Measurements from ENCODE around the gene TCF4. TPM values are rescaled to one million over a fixed set of nuclear protein-coding genes. Genes with fewer than 3 reads are reported as not detected.

Gene TCF4
- total RNA-seq, 5 donors from 2014 or later (not counting 1 experiment from before 2014, with no cell fraction given), result 2.6 to 11.0 (median 6.6) TPM

GRCh38 chr18:55398858-55399257 lies 189.1 kb downstream of the TCF4 start:
- no peak overlapping the region for H3K4me3 Mint-ChIP-seq
- ATAC-seq (replicated peaks in 1 of 4) (no peak), DNase-seq (no peak)
- H3K4me3 ChIP-seq (ENCODE audit: control insufficient read depth in 1 of 2, extremely low read depth in 1 of 2, low read length in 1 of 2), result no peak overlapping the region
- ChIA-PET POLR2A (no interaction called here), CTCF (no interaction called here)
- no peaks in the 10 kb centered on the region for H3K9me3 ChIP-seq
- H3K27ac Mint-ChIP-seq, result no peak overlapping the region
- no peak overlapping the region for H3K27ac ChIP-seq (ENCODE audit: low read length)
- WGBS (ENCODE audit: insufficient coverage), result 89% methylated on average over 4 of the region's 6 CpGs
- H3K4me1 Mint-ChIP-seq, result no peaks in the 10 kb centered on the region
- H3K4me1 ChIP-seq (ENCODE audit: control insufficient read depth in 1 of 2, extremely low read depth in 1 of 2, insufficient read depth in 2 of 2, low read length in 2 of 2), result no peaks in the 10 kb centered on the region
- H3K27me3 Mint-ChIP-seq, result no peaks in the 10 kb centered on the region
- no peaks in the 10 kb centered on the region for H3K36me3 Mint-ChIP-seq
- no peaks in the 10 kb centered on the region for H3K9me3 Mint-ChIP-seq
- H3K27me3 ChIP-seq (replicated peaks in 1 of 2; ENCODE audit: control insufficient read depth in 2 of 2, extremely low read depth in 1 of 2, insufficient read depth in 2 of 2, low read length in 1 of 2), result no peaks in the 10 kb centered on the region
- H3K36me3 ChIP-seq (ENCODE audit: control insufficient read depth in 2 of 2, extremely low read depth in 1 of 2, insufficient read depth in 1 of 2, low read length in 1 of 2), result no peaks in the 10 kb centered on the region

GRCh38 chr18:55396979-55397378 lies 191.0 kb downstream of the TCF4 start:
- H3K36me3 ChIP-seq (ENCODE audit: control insufficient read depth in 2 of 2, extremely low read depth in 1 of 2, insufficient read depth in 1 of 2, low read length in 1 of 2), result no peaks in the 10 kb centered on the region
- no peaks in the 10 kb centered on the region for H3K4me1 ChIP-seq (ENCODE audit: control insufficient read depth in 1 of 2, extremely low read depth in 1 of 2, insufficient read depth in 2 of 2, low read length in 2 of 2)
- ChIA-PET CTCF (interaction anchor here in 1 of 2 donors (0.7 kb wide), 1 partner anchor 15 kb away, joined by 3 read pairs; no protein-coding TSS in a partner anchor), POLR2A (no interaction called here)
- H3K9me3 Mint-ChIP-seq, result no peaks in the 10 kb centered on the region
- DNase-seq (no peak), ATAC-seq (replicated peaks in 1 of 4) (no peak)
- H3K27me3 ChIP-seq (replicated peaks in 1 of 2; ENCODE audit: control insufficient read depth in 2 of 2, extremely low read depth in 1 of 2, insufficient read depth in 2 of 2, low read length in 1 of 2), result no peaks in the 10 kb centered on the region
- no peak overlapping the region for H3K27ac Mint-ChIP-seq
- no peaks in the 10 kb centered on the region for H3K27me3 Mint-ChIP-seq
- no peak overlapping the region for H3K27ac ChIP-seq (ENCODE audit: low read length)
- H3K9me3 ChIP-seq, result no peaks in the 10 kb centered on the region
- no peak overlapping the region for H3K4me3 ChIP-seq (ENCODE audit: control insufficient read depth in 1 of 2, extremely low read depth in 1 of 2, low read length in 1 of 2)
- no peaks in the 10 kb centered on the region for H3K4me1 Mint-ChIP-seq
- no peaks in the 10 kb centered on the region for H3K36me3 Mint-ChIP-seq
- no CpG with 5 or more reads among the region's 2 CpGs for WGBS (ENCODE audit: insufficient coverage)
- H3K4me3 Mint-ChIP-seq, result no peak overlapping the region

GRCh38 chr18:55396267-55396905 lies 191.6 kb downstream of the TCF4 start:
- CTCF ChIA-PET, result interaction anchor here in 1 of 2 donors (0.7 kb wide), 1 partner anchor 15 kb away, joined by 3 read pairs; no protein-coding TSS in a partner anchor
- 100% methylated on average over 3 of the region's 3 CpGs for WGBS (ENCODE audit: insufficient coverage)

GRCh38 chr18:55395799-55396198 lies 192.2 kb downstream of the TCF4 start:
- DNase-seq (no peak), ATAC-seq (replicated peaks in 1 of 4) (no peak)
- Histone ChIP-seq H3K4me1 (ENCODE audit: control insufficient read depth in 1 of 2, extremely low read depth in 1 of 2, insufficient read depth in 2 of 2, low read length in 2 of 2) (no peaks in the 10 kb centered on the region), H3K36me3 (ENCODE audit: control insufficient read depth in 2 of 2, extremely low read depth in 1 of 2, insufficient read depth in 1 of 2, low read length in 1 of 2) (no peaks in the 10 kb centered on the region), H3K27ac (ENCODE audit: low read length) (no peak overlapping the region), H3K9me3 (no peaks in the 10 kb centered on the region), H3K4me3 (ENCODE audit: control insufficient read depth in 1 of 2, extremely low read depth in 1 of 2, low read length in 1 of 2) (no peak overlapping the region), H3K27me3 (replicated peaks in 1 of 2; ENCODE audit: control insufficient read depth in 2 of 2, extremely low read depth in 1 of 2, insufficient read depth in 2 of 2, low read length in 1 of 2) (no peaks in the 10 kb centered on the region)
- POLR2A ChIA-PET, result no interaction called here
- H3K36me3 Mint-ChIP-seq, result no peaks in the 10 kb centered on the region
- 60% methylated on average over 2 of the region's 6 CpGs for WGBS (ENCODE audit: insufficient coverage)
- no peak overlapping the region for H3K27ac Mint-ChIP-seq
- no peaks in the 10 kb centered on the region for H3K9me3 Mint-ChIP-seq
- CTCF ChIA-PET, result no interaction called here
- H3K4me1 Mint-ChIP-seq, result no peaks in the 10 kb centered on the region
- no peak overlapping the region for H3K4me3 Mint-ChIP-seq
- H3K27me3 Mint-ChIP-seq, result no peaks in the 10 kb centered on the region

More at GRCh38 chr18:55396267-55396905, 191.6 kb downstream of the TCF4 start:
- ATAC-seq (replicated peaks in 1 of 4) (no peak), DNase-seq (no peak)
- no peaks in the 10 kb centered on the region for H3K27me3 ChIP-seq (replicated peaks in 1 of 2; ENCODE audit: control insufficient read depth in 2 of 2, extremely low read depth in 1 of 2, insufficient read depth in 2 of 2, low read length in 1 of 2)
- no peak overlapping the region for H3K4me3 Mint-ChIP-seq
- no peaks in the 10 kb centered on the region for H3K27me3 Mint-ChIP-seq
- no peaks in the 10 kb centered on the region for H3K4me1 ChIP-seq (ENCODE audit: control insufficient read depth in 1 of 2, extremely low read depth in 1 of 2, insufficient read depth in 2 of 2, low read length in 2 of 2)
- no peaks in the 10 kb centered on the region for H3K9me3 ChIP-seq
- no peak overlapping the region for H3K4me3 ChIP-seq (ENCODE audit: control insufficient read depth in 1 of 2, extremely low read depth in 1 of 2, low read length in 1 of 2)
- no peak overlapping the region for H3K27ac Mint-ChIP-seq
- H3K36me3 ChIP-seq (ENCODE audit: control insufficient read depth in 2 of 2, extremely low read depth in 1 of 2, insufficient read depth in 1 of 2, low read length in 1 of 2), result no peaks in the 10 kb centered on the region
- POLR2A ChIA-PET, result no interaction called here
- H3K4me1 Mint-ChIP-seq, result no peaks in the 10 kb centered on the region
- no peaks in the 10 kb centered on the region for H3K9me3 Mint-ChIP-seq
- H3K27ac ChIP-seq (ENCODE audit: low read length), result no peak overlapping the region
- H3K36me3 Mint-ChIP-seq, result no peaks in the 10 kb centered on the region

GRCh38 chr18:55390898-55391297 lies 197.1 kb downstream of the TCF4 start:
- Mint-ChIP-seq H3K4me3 (no peak overlapping the region), H3K9me3 (no peaks in the 10 kb centered on the region), H3K27ac (no peak overlapping the region), H3K27me3 (no peaks in the 10 kb centered on the region), H3K36me3 (no peaks in the 10 kb centered on the region), H3K4me1 (no peaks in the 10 kb centered on the region)
- no peaks in the 10 kb centered on the region for H3K9me3 ChIP-seq
- H3K27me3 ChIP-seq (replicated peaks in 1 of 2; ENCODE audit: control insufficient read depth in 2 of 2, extremely low read depth in 1 of 2, insufficient read depth in 2 of 2, low read length in 1 of 2), result no peaks in the 10 kb centered on the region
- H3K4me1 ChIP-seq (ENCODE audit: control insufficient read depth in 1 of 2, extremely low read depth in 1 of 2, insufficient read depth in 2 of 2, low read length in 2 of 2), result no peaks in the 10 kb centered on the region
- POLR2A ChIA-PET, result no interaction called here
- no peak overlapping the region for H3K27ac ChIP-seq (ENCODE audit: low read length)
- H3K36me3 ChIP-seq (ENCODE audit: control insufficient read depth in 2 of 2, extremely low read depth in 1 of 2, insufficient read depth in 1 of 2, low read length in 1 of 2), result no peaks in the 10 kb centered on the region
- 100% methylated on average over 3 of the region's 4 CpGs for WGBS (ENCODE audit: insufficient coverage)
- no peak overlapping the region for H3K4me3 ChIP-seq (ENCODE audit: control insufficient read depth in 1 of 2, extremely low read depth in 1 of 2, low read length in 1 of 2)
- ATAC-seq (replicated peaks in 1 of 4) (no peak), DNase-seq (no peak)
- CTCF ChIA-PET, result no interaction called here

- no peak overlapping the region for H3K4me3 ChIP-seq (ENCODE audit: control insufficient read depth in 1 of 2, extremely low read depth in 1 of 2, low read length in 1 of 2)
- ATAC-seq (replicated peaks in 1 of 4), result no peak
- H3K36me3 ChIP-seq (ENCODE audit: control insufficient read depth in 2 of 2, extremely low read depth in 1 of 2, insufficient read depth in 1 of 2, low read length in 1 of 2), result no peaks in the 10 kb centered on the region
- Mint-ChIP-seq H3K9me3 (no peaks in the 10 kb centered on the region), H3K36me3 (no peaks in the 10 kb centered on the region), H3K4me3 (no peak overlapping the region), H3K27me3 (no peaks in the 10 kb centered on the region), H3K27ac (no peak overlapping the region), H3K4me1 (peaks cover 0 to 3% (median 0%) of the 10 kb centered on the region in 3 donors)
- POLR2A ChIA-PET, result interaction anchor here in 1 of 2 donors (0.6 kb wide), 1 partner anchor 12 kb away, joined by 10 read pairs; no protein-coding TSS in a partner anchor
- H3K27me3 ChIP-seq (replicated peaks in 1 of 2; ENCODE audit: control insufficient read depth in 2 of 2, extremely low read depth in 1 of 2, insufficient read depth in 2 of 2, low read length in 1 of 2), result no peaks in the 10 kb centered on the region
- CTCF ChIA-PET, result no interaction called here
- 95% methylated on average over 3 of the region's 8 CpGs for WGBS (ENCODE audit: insufficient coverage)
- H3K27ac ChIP-seq (ENCODE audit: low read length), result no peak overlapping the region
- no peaks in the 10 kb centered on the region for H3K4me1 ChIP-seq (ENCODE audit: control insufficient read depth in 1 of 2, extremely low read depth in 1 of 2, insufficient read depth in 2 of 2, low read length in 2 of 2)
- DNase-seq, result no peak
- H3K9me3 ChIP-seq, result no peaks in the 10 kb centered on the region
Observed at GRCh38 chr18:55387139-55387984, 200.6 kb downstream of the TCF4 start.

All from T-cell (primary cell).